HEK293 (cell line): Measurements from ENCODE around the gene COL25A1.

Experiments used
- BCL11A ChIP-seq: fragments of 450-650 bp; formaldehyde crosslinking; IDR thresholded peaks from 2 replicates; pipeline ENCODE4 v1.5.1; 2016; ENCODE audit warnings: low read depth, missing biosample characterization, missing genetic modification characterization
- TSHZ1 ChIP-seq: fragments of 450-650 bp; formaldehyde crosslinking; IDR thresholded peaks from 2 replicates; pipeline ENCODE4 v1.5.1; 2016; ENCODE audit warnings: missing biosample characterization, missing genetic modification characterization, borderline replicate concordance
- ZBTB49 ChIP-seq: fragments of 450-650 bp; formaldehyde crosslinking; IDR thresholded peaks from 2 replicates; pipeline ENCODE4 v1.5.1; 2016; ENCODE audit warnings: missing biosample characterization, missing genetic modification characterization, low read depth
- ZBTB7A ChIP-seq: fragments of 450-650 bp; formaldehyde crosslinking; IDR thresholded peaks from 2 replicates; pipeline ENCODE4 v1.5.1; 2016; ENCODE audit warnings: low read depth, missing biosample characterization, missing genetic modification characterization
- ZNF274 ChIP-seq, 2 experiments: fragments of 200-500 bp in 1 of 2; fragments of 450-650 bp in 1 of 2; sonication (Bioruptor generic) in 1 of 2; formaldehyde crosslinking in 1 of 2; IDR thresholded peaks; 2 replicates each; pipeline versions ENCODE4 v1.5.1 to v1.6.1; 2014 to 2016; ENCODE audit warnings: borderline replicate concordance in 1 of 2, inconsistent platforms in 1 of 2, low read length in 1 of 2, missing biosample characterization in 1 of 2, missing genetic modification characterization in 1 of 2
- ZNF777 ChIP-seq: fragments of 450-650 bp; formaldehyde crosslinking; IDR thresholded peaks from 2 replicates; pipeline ENCODE4 v1.5.1; 2017; ENCODE audit warnings: missing biosample characterization, missing genetic modification characterization, borderline replicate concordance
- ZSCAN16 ChIP-seq: fragments of 450-650 bp; formaldehyde crosslinking; IDR thresholded peaks from 2 replicates; pipeline ENCODE4 v1.5.1; 2016; ENCODE audit warnings: missing biosample characterization, missing genetic modification characterization

- TF ChIP-seq ZNF274 (IDR thresholded peaks at IDR 0.05; ENCODE audit: low read length) (no peak), ZNF274 (tag by site-specific recombination; IDR thresholded peaks at IDR 0.05; ENCODE audit: borderline replicate concordance) (no peak), ZSCAN16 (tag by site-specific recombination) (no peak), TSHZ1 (tag by site-specific recombination) (no peak), ZNF777 (tag by site-specific recombination) (no peak), ZBTB49 (no peak), BCL11A (tag by site-specific recombination) (no peak), ZBTB7A (tag by site-specific recombination) (no peak)
Measured at GRCh38 chr4:108988464-108989195, 313.8 kb downstream of the COL25A1 start.
